AG04450 (cell line): Measurements from ENCODE around the gene HTR5A. TPM values are rescaled to one million over a fixed set of nuclear protein-coding genes. Genes with fewer than 3 reads are reported as not detected.

Experiments used
- CTCF ChIA-PET: fragments of 300-600, 350-600 bp; formaldehyde crosslinking; extraction: SDS; loops from one replicate; lab custom pipeline; 2022; ENCODE audit warnings: antibody characterized with exemption, inconsistent platforms; lab: Charles Lee
- POLR2A ChIA-PET: fragments of 350-600 bp; formaldehyde crosslinking; extraction: SDS; loops from one replicate; lab custom pipeline; 2021; ENCODE audit warnings: antibody characterized with exemption, inconsistent platforms; lab: Yijun Ruan, JAX
- DNase-seq: peaks from one replicate; pipeline ENCODE4 v3.0.0-alpha.2; 2011; ENCODE audit warnings: low read depth, low spot score
- H3K27ac ChIP-seq: one replicate; pipeline ENCODE4 v1.5.1; 2012; ENCODE audit warnings: low read depth, low read length, control low read depth
- H3K27me3 ChIP-seq: one replicate; pipeline ENCODE4 v1.6.0; 2012; ENCODE audit warnings: low read length; ENCODE audit not compliant: control insufficient read depth, insufficient read depth
- H3K4me3 ChIP-seq: 2 replicates; pipeline ENCODE4 v1.5.1; 2011; ENCODE audit warnings: mild to moderate bottlenecking, low read depth, low read length, control low read depth
- H3K9me3 ChIP-seq: 2 replicates; pipeline ENCODE4 v1.5.1; 2012; ENCODE audit warnings: low read length; ENCODE audit not compliant: control insufficient read depth, insufficient read depth
- CTCF ChIP-seq: IDR thresholded peaks from 2 replicates; pipeline ENCODE4 v1.5.1; 2011; ENCODE audit warnings: low read depth, low read length, control low read depth, inconsistent platforms
- polyA plus RNA-seq: library from polyadenylated mRNA; depleted of rRNA; stranded (reverse); fragments of >200 nt; gene quantifications from 2 replicates; pipeline ENCODE4 v1.2.3, GENCODE V29; 2011

The HTR5A gene
- polyA plus RNA-seq, 1 experiment = not detected

DNA sequence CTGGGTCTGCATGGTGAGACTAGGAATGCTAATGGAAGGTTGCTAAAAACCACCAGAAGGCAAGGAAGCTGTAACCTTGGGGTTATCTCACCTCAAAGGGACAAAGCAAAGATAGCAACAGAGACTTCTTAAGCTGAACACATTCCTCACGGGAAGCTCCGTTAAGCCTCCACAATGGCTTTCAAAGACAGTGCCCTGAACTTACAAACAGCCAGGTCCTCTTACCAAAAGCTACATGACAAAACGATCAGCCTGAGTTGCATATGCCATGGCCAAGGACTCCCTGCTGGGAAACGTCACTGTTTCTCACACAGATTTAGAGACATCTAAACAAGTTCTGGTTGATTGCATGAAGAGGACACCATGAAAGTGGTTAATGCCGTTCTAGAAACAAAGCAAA lies 52.7 kb downstream of the HTR5A start:
- peaks cover 11% of the 10 kb centered on the region for H3K9me3 ChIP-seq
- POLR2A ChIA-PET = no interaction called here
- H3K4me3 ChIP-seq = no peak overlapping the region
- no peaks in the 10 kb centered on the region for H3K27me3 ChIP-seq
- no peak for TF ChIP-seq CTCF
- CTCF ChIA-PET = no interaction called here
- H3K27ac ChIP-seq = no peak overlapping the region
- no peak for DNase-seq

GRCh38 chr7:155123413-155123812 lies 53.3 kb downstream of the HTR5A start:
- DNase-seq = no peak
- Histone ChIP-seq H3K27ac (no peak overlapping the region), H3K27me3 (no peaks in the 10 kb centered on the region), H3K4me3 (no peak overlapping the region), H3K9me3 (peaks cover 11% of the 10 kb centered on the region)
- CTCF ChIA-PET = no interaction called here
- TF ChIP-seq CTCF = no peak
- POLR2A ChIA-PET = no interaction called here

DNA sequence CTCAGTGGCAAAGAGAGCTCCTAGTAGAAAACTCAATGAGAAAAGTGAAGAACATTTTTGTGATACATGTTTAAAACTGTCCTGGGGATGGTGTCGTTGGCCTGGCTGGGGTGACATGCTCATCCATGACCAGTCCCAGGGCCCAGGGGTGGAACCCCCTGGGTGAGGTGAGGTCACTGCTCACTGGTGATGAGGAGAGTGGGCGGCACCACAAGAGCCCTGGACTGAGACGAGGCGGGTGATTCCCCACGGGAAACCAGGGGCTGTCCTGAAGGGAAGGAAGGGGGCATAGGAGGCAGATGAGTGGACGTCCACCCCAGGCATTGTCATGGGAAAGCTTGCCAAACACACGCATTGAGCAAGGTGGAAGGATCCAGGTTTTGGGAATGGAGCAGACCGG lies 54.6 kb downstream of the HTR5A start:
- H3K27ac ChIP-seq = no peak overlapping the region
- no peaks in the 10 kb centered on the region for H3K27me3 ChIP-seq
- no peak for TF ChIP-seq CTCF
- no peak for DNase-seq
- peaks cover 16% of the 10 kb centered on the region for H3K9me3 ChIP-seq
- H3K4me3 ChIP-seq = no peak overlapping the region
- ChIA-PET POLR2A (no interaction called here), CTCF (no interaction called here)

DNA sequence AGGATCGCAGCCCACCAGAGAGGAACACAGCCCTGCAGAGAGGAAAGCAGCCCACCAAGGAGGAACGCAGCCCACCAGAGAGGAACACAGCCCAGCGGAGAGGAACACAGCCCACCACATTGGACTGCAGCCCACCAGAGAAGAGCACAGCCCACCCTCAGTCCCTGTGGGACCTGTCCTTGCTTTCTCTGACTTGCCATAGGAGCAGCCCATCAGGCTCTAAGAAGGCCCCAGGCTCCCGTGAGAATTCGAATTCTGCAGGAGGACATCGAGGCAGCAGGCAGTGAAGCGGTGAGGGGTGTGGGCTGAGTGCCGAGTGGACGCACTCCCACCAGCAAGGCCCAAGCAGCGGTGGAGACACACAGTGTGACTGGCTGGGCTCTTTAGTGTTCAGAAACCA lies 59.1 kb downstream of the HTR5A start:
- H3K4me3 ChIP-seq = no peak overlapping the region
- peaks cover 21% of the 10 kb centered on the region; the same call in 1 of the 2 replicates for H3K9me3 ChIP-seq
- H3K27ac ChIP-seq = no peak overlapping the region
- ChIA-PET POLR2A (no interaction called here), CTCF (no interaction called here)
- DNase-seq = no peak
- H3K27me3 ChIP-seq = no peaks in the 10 kb centered on the region
- TF ChIP-seq CTCF = no peak

DNA sequence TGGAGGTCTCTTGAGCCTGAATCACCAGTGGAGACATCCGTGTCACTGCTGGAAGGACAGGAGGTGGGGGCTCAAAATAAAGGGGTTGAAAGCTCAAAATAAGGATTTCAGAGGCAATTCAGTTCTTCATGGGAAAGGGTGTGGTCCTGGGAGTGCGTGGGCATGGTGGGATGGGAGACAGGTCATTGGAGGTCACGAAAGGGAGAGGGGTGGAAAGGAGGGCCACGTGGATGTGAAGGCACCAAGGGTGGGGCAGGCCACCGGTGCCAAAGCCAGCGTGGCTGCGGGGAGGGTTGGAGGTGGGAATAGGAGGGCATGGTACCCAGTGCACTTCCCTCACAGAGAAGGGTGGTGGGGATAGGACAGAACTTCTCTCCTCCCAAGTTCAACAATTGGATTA lies 59.7 kb downstream of the HTR5A start:
- DNase-seq = no peak
- H3K27ac ChIP-seq = no peak overlapping the region
- CTCF ChIA-PET = no interaction called here
- H3K9me3 ChIP-seq = peaks cover 19% of the 10 kb centered on the region; the same call in 1 of the 2 replicates
- POLR2A ChIA-PET = no interaction called here
- no peak for TF ChIP-seq CTCF
- no peak overlapping the region for H3K4me3 ChIP-seq
- H3K27me3 ChIP-seq = no peaks in the 10 kb centered on the region
